ENCODE results near the gene TTC29. TPM values are rescaled to one million over a fixed set of nuclear protein-coding genes. Genes with fewer than 3 reads are reported as not detected.

TTC29 gene
- total RNA-seq, 2 experiments from 2014 or later = not detected

DNA sequence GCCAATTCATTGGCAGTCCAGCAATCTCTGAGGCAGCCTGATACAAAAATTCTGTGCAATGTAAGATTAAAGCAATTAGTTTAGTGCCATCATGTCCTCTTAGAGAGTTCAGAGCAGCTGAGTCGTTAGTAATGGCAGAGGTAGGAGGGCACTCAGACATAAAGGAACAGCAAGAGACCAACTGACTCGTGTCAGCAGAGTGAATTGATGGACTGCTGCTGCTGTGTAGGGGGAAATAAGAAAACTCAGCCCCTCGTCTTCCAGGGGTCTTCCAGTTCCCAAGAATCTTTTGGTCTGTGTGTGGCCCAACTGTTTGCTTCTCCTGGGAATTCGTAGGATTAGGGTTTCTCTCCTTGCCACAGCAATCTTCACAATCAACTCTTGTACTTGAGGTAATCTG lies 100.9 kb downstream of the TTC29 start:
- Histone ChIP-seq H3K9me2 (ENCODE audit: insufficient read depth, low read length) (no peaks in the 10 kb centered on the region), H3K27ac (ENCODE audit: low read depth, low read length, poor library complexity, severe bottlenecking) (no peak overlapping the region), H2AFZ (ENCODE audit: low read length) (no peak overlapping the region), H3K9me3 (ENCODE audit: low read length) (no peaks in the 10 kb centered on the region), H3K79me2 (ENCODE audit: insufficient read depth, low read depth, low read length) (no peaks in the 10 kb centered on the region), H3K36me3 (ENCODE audit: insufficient read depth, low read length) (no peaks in the 10 kb centered on the region), H3K4me2 (ENCODE audit: low read length) (no peak overlapping the region), H3K4me3 (ENCODE audit: low read depth, low read length, poor library complexity, severe bottlenecking) (no peak overlapping the region), H4K20me1 (ENCODE audit: insufficient read depth, low read length) (no peaks in the 10 kb centered on the region), H3K4me1 (ENCODE audit: insufficient read depth, low read length, poor library complexity, severe bottlenecking) (no peaks in the 10 kb centered on the region)
- intact Hi-C loops (cut with micrococcal nuclease; ENCODE audit: unreplicated experiment) = no loop called here
- ChIA-PET CTCF (ENCODE audit: unreplicated experiment) (no interaction called here), POLR2A (interaction anchor here (1.3 kb wide), 1 partner anchor 12 kb away, joined by 3 read pairs; no protein-coding TSS in a partner anchor)
- BruUV-seq (replicated peaks) = no TSS peak
- no peak for TF ChIP-seq EZH2phosphoT487 (IDR thresholded peaks at IDR 0.05; ENCODE audit: borderline replicate concordance, low read depth, low read length)
- no peak for TF ChIP-seq CTCF (conservative IDR thresholded peaks at IDR 0.05; ENCODE audit: low read length)
- DNase-seq (ENCODE audit: low spot score) = no peak

DNA sequence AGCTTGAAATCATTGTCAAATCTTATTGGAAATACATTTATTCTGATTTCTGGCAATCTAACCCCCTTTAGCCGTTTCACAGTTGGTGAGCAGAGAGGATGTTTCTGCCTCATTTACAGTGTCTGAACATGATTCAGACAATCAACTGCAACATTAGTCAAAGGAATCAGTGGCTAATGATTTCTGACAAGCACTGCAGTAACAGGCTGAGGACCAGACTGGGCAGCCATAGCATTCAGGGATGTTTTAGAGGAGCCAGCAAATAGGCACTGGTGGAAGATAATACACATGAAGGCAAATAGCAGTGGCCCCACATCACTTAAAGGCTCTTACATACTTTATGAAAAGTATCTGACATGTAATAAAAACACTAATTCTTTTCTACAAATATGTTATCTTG lies 102.8 kb downstream of the TTC29 start:
- intact Hi-C loops (cut with micrococcal nuclease; ENCODE audit: unreplicated experiment) = no loop called here
- Histone ChIP-seq H3K9me2 (ENCODE audit: insufficient read depth, low read length) (no peaks in the 10 kb centered on the region), H3K9me3 (ENCODE audit: low read length) (no peaks in the 10 kb centered on the region), H3K4me1 (ENCODE audit: insufficient read depth, low read length, poor library complexity, severe bottlenecking) (no peaks in the 10 kb centered on the region), H3K36me3 (ENCODE audit: insufficient read depth, low read length) (no peaks in the 10 kb centered on the region), H2AFZ (ENCODE audit: low read length) (no peak overlapping the region), H3K27ac (ENCODE audit: low read depth, low read length, poor library complexity, severe bottlenecking) (no peak overlapping the region), H3K79me2 (ENCODE audit: insufficient read depth, low read depth, low read length) (no peaks in the 10 kb centered on the region), H3K4me3 (ENCODE audit: low read depth, low read length, poor library complexity, severe bottlenecking) (no peak overlapping the region), H4K20me1 (ENCODE audit: insufficient read depth, low read length) (no peaks in the 10 kb centered on the region), H3K4me2 (ENCODE audit: low read length) (no peak overlapping the region)
- DNase-seq (ENCODE audit: low spot score) = no peak
- TF ChIP-seq EZH2phosphoT487 (IDR thresholded peaks at IDR 0.05; ENCODE audit: borderline replicate concordance, low read depth, low read length) (no peak), CTCF (conservative IDR thresholded peaks at IDR 0.05; ENCODE audit: low read length) (no peak)
- no TSS peak for BruUV-seq (replicated peaks)
- CTCF ChIA-PET (ENCODE audit: unreplicated experiment) = no interaction called here
- POLR2A ChIA-PET = no interaction called here

DNA sequence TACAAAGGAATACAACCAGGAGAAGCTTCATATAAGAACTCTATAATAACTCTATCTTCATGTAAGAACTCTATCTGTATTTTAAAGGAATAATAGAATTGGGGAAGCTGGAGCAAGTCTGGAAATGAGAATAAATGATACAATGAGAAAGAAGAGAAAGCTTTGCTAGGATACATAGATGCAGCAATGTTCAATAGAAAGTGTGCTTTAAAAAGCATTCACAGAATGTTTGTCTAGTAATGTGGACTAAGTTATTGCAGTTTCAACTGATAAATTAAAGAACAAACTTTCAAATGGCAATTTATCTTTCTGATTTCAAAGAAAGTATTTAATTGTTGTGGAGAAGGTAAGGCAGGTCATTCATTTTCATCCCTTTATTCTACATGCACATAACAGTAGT lies 104.9 kb downstream of the TTC29 start:
- no peaks in the 10 kb centered on the region for H3K36me3 ChIP-seq (ENCODE audit: insufficient read depth, low read length)
- POLR2A ChIA-PET = interaction anchor here (1.0 kb wide), 1 partner anchor 466 kb away, joined by 3 read pairs; no protein-coding TSS in a partner anchor

More for the DNA sequence above, 104.9 kb downstream of the TTC29 start:
- BruUV-seq (replicated peaks) = no TSS peak
- CTCF ChIA-PET (ENCODE audit: unreplicated experiment) = no interaction called here
- no peaks in the 10 kb centered on the region for H4K20me1 ChIP-seq (ENCODE audit: insufficient read depth, low read length)
- no peaks in the 10 kb centered on the region for H3K4me1 ChIP-seq (ENCODE audit: insufficient read depth, low read length, poor library complexity, severe bottlenecking)
- no peak overlapping the region for H3K27ac ChIP-seq (ENCODE audit: low read depth, low read length, poor library complexity, severe bottlenecking)
- H3K4me2 ChIP-seq (ENCODE audit: low read length) = no peak overlapping the region
- no peaks in the 10 kb centered on the region for H3K9me3 ChIP-seq (ENCODE audit: low read length)
- H3K9me2 ChIP-seq (ENCODE audit: insufficient read depth, low read length) = no peaks in the 10 kb centered on the region
- DNase-seq (ENCODE audit: low spot score) = no peak
- H3K4me3 ChIP-seq (ENCODE audit: low read depth, low read length, poor library complexity, severe bottlenecking) = no peak overlapping the region
- TF ChIP-seq EZH2phosphoT487 (IDR thresholded peaks at IDR 0.05; ENCODE audit: borderline replicate concordance, low read depth, low read length) (no peak), CTCF (conservative IDR thresholded peaks at IDR 0.05; ENCODE audit: low read length) (no peak)
- H3K79me2 ChIP-seq (ENCODE audit: insufficient read depth, low read depth, low read length) = no peaks in the 10 kb centered on the region
- intact Hi-C loops (cut with micrococcal nuclease; ENCODE audit: unreplicated experiment) = no loop called here
- H2AFZ ChIP-seq (ENCODE audit: low read length) = no peak overlapping the region
